WTC11 (cell line): Measurements from ENCODE around the gene SHF. TPM values are rescaled to one million over a fixed set of nuclear protein-coding genes. Genes with fewer than 3 reads are reported as not detected.

Experiments used
- ATAC-seq: fragments of 200-7000 bp; cut with Tn5 transposase; 2 replicates; pipeline ENCODE4 v1.10.0; 2021; ENCODE audit warnings: mild to moderate bottlenecking, moderate library complexity
- CTCF ChIA-PET: fragments of 300-600 bp; sonication (Branson Sonifier 250); formaldehyde crosslinking; loops from one replicate; lab custom pipeline; 2021; ENCODE audit warnings: antibody characterized with exemption; lab: Charles Lee
- POLR2A ChIA-PET: fragments of 350-600 bp; sonication (Branson Sonifier 250); formaldehyde crosslinking; loops from one replicate; lab custom pipeline; 2021; ENCODE audit warnings: antibody characterized with exemption; lab: Charles Lee
- DNase-seq: peaks from one replicate; pipeline ENCODE4 v3.0.0; 2021; ENCODE audit warnings: low spot score
- H3K27ac Mint-ChIP-seq: 2 replicates; pipeline ENCODE4 v1.8.0; 2021; ENCODE audit warnings: mixed read lengths
- H3K27me3 Mint-ChIP-seq: 2 replicates; pipeline ENCODE4 v1.8.0; 2021; ENCODE audit warnings: low read depth, mild to moderate bottlenecking, moderate library complexity, mixed read lengths
- H3K36me3 Mint-ChIP-seq: 2 replicates; pipeline ENCODE4 v1.8.0; 2021; ENCODE audit warnings: mixed read lengths
- H3K4me1 Mint-ChIP-seq: 2 replicates; pipeline ENCODE4 v1.8.0; 2022; ENCODE audit warnings: mixed read lengths
- H3K4me3 Mint-ChIP-seq: 2 replicates; pipeline ENCODE4 v1.8.0; 2021; ENCODE audit warnings: mild to moderate bottlenecking, moderate library complexity, mixed read lengths
- H3K9me3 Mint-ChIP-seq: 2 replicates; pipeline ENCODE4 v1.8.0; 2021; ENCODE audit warnings: mixed read lengths
- CREB1 ChIP-seq: sonication (generic); formaldehyde crosslinking; IDR thresholded peaks from 2 replicates; pipeline ENCODE4 v1.8.0; 2023; ENCODE audit warnings: mild to moderate bottlenecking, missing genetic modification reagents
- CREM ChIP-seq: sonication (generic); formaldehyde crosslinking; IDR thresholded peaks from 2 replicates; pipeline ENCODE4 v1.8.1; 2022; ENCODE audit warnings: mild to moderate bottlenecking, missing genetic modification reagents, moderate library complexity
- EMX1 ChIP-seq: fragments of 250-450 bp; sonication (Bioruptor Pico); IDR thresholded peaks from 2 replicates; pipeline ENCODE4 v1.8.0; 2021; ENCODE audit warnings: mild to moderate bottlenecking
- ETV6 ChIP-seq: sonication (generic); formaldehyde crosslinking; IDR thresholded peaks from 2 replicates; pipeline ENCODE4 v1.8.1; 2022; ENCODE audit warnings: mild to moderate bottlenecking, missing genetic modification reagents
- FOXJ3 ChIP-seq: sonication (generic); formaldehyde crosslinking; IDR thresholded peaks from 2 replicates; pipeline ENCODE4 v1.9.0; 2021; ENCODE audit warnings: missing genetic modification reagents, mild to moderate bottlenecking, borderline replicate concordance
- FOXP1 ChIP-seq: sonication (generic); formaldehyde crosslinking; IDR thresholded peaks from 2 replicates; pipeline ENCODE4 v1.8.0; 2022; ENCODE audit warnings: missing genetic modification reagents, mild to moderate bottlenecking, moderate library complexity, borderline replicate concordance
- GABPB1 ChIP-seq: sonication (generic); formaldehyde crosslinking; IDR thresholded peaks from 2 replicates; pipeline ENCODE4 v1.8.1; 2023; ENCODE audit warnings: mild to moderate bottlenecking, missing genetic modification reagents
- KAT7 ChIP-seq: sonication (generic); formaldehyde crosslinking; IDR thresholded peaks from 2 replicates; pipeline ENCODE4 v1.8.1; 2023; ENCODE audit warnings: missing genetic modification reagents, mild to moderate bottlenecking, borderline replicate concordance
- MYBL2 ChIP-seq: sonication (generic); formaldehyde crosslinking; IDR thresholded peaks from 2 replicates; pipeline ENCODE4 v1.8.1; 2023; ENCODE audit warnings: mild to moderate bottlenecking, moderate library complexity, missing genetic modification reagents
- NR1H2 ChIP-seq: sonication (generic); formaldehyde crosslinking; IDR thresholded peaks from 2 replicates; pipeline ENCODE4 v1.9.0; 2021; ENCODE audit warnings: mild to moderate bottlenecking, moderate library complexity, missing genetic modification reagents
- NR3C1 ChIP-seq: sonication (generic); formaldehyde crosslinking; conservative IDR thresholded peaks from 2 replicates; pipeline ENCODE4 v1.8.1; 2023; ENCODE audit warnings: low read depth, mild to moderate bottlenecking, missing genetic modification reagents
- RORB ChIP-seq: fragments of 250-450 bp; sonication (Bioruptor Pico); IDR thresholded peaks from 2 replicates; pipeline ENCODE4 v1.9.0; 2021; ENCODE audit warnings: mild to moderate bottlenecking
- SMAD4 ChIP-seq: sonication (generic); formaldehyde crosslinking; IDR thresholded peaks from 2 replicates; pipeline ENCODE4 v1.8.0; 2022; ENCODE audit warnings: mild to moderate bottlenecking, missing genetic modification reagents
- SOX15 ChIP-seq: fragments of 250-450 bp; sonication (Bioruptor Pico); IDR thresholded peaks from 2 replicates; pipeline ENCODE4 v1.9.0; 2021; ENCODE audit warnings: mild to moderate bottlenecking
- TEAD4 ChIP-seq: sonication (generic); formaldehyde crosslinking; IDR thresholded peaks from 2 replicates; pipeline ENCODE4 v1.8.0; 2022; ENCODE audit warnings: mild to moderate bottlenecking, missing genetic modification reagents
- ZBTB21 ChIP-seq: sonication (generic); formaldehyde crosslinking; IDR thresholded peaks from 2 replicates; pipeline ENCODE4 v1.8.1; 2023; ENCODE audit warnings: mild to moderate bottlenecking, missing genetic modification reagents, borderline replicate concordance
- ZNF121 ChIP-seq: sonication (generic); formaldehyde crosslinking; IDR thresholded peaks from 2 replicates; pipeline ENCODE4 v1.8.0; 2023; ENCODE audit warnings: missing genetic modification reagents
- ZNF219 ChIP-seq: sonication (generic); formaldehyde crosslinking; IDR thresholded peaks from 2 replicates; pipeline ENCODE4 v1.8.0; 2023; ENCODE audit warnings: missing genetic modification reagents, mild to moderate bottlenecking, borderline replicate concordance
- ZNF232 ChIP-seq: sonication (generic); formaldehyde crosslinking; IDR thresholded peaks from 2 replicates; pipeline ENCODE4 v1.8.0; 2022; ENCODE audit warnings: mild to moderate bottlenecking, missing genetic modification reagents
- ZNF396 ChIP-seq: fragments of 250-450 bp; sonication (Bioruptor Pico); IDR thresholded peaks from 2 replicates; pipeline ENCODE4 v1.8.0; 2021; ENCODE audit warnings: mild to moderate bottlenecking, moderate library complexity, borderline replicate concordance
- ZNF671 ChIP-seq: fragments of 250-450 bp; sonication (Bioruptor Pico); IDR thresholded peaks from 2 replicates; pipeline ENCODE4 v1.8.0; 2021; ENCODE audit warnings: mild to moderate bottlenecking
- total RNA-seq: library from RNA; stranded (reverse); gene quantifications from 3 replicates; pipeline ENCODE4 v1.2.3, GENCODE V29; 2021
- TF ChIP-seq, protein P1 (sequence below): sonication (generic); formaldehyde crosslinking; IDR thresholded peaks from 2 replicates; pipeline ENCODE4 v1.8.0; 2023; ENCODE audit warnings: mild to moderate bottlenecking, missing genetic modification reagents
- TF ChIP-seq, protein P2 (sequence below): sonication (generic); formaldehyde crosslinking; IDR thresholded peaks from 2 replicates; pipeline ENCODE4 v1.8.0; 2022; ENCODE audit warnings: mild to moderate bottlenecking, missing genetic modification reagents
- TF ChIP-seq, protein P3 (sequence below): sonication (generic); formaldehyde crosslinking; IDR thresholded peaks from 2 replicates; pipeline ENCODE4 v1.8.1; 2023; ENCODE audit warnings: mild to moderate bottlenecking, missing genetic modification reagents, moderate library complexity
- TF ChIP-seq, protein P4 (sequence below): sonication (generic); formaldehyde crosslinking; IDR thresholded peaks from 2 replicates; pipeline ENCODE4 v1.8.0; 2022; ENCODE audit warnings: missing genetic modification reagents
- TF ChIP-seq, protein P5 (sequence below): sonication (generic); formaldehyde crosslinking; IDR thresholded peaks from 2 replicates; pipeline ENCODE4 v1.8.1; 2022; ENCODE audit warnings: low read depth, mild to moderate bottlenecking, moderate library complexity, missing genetic modification reagents, borderline replicate concordance
- TF ChIP-seq, protein P6 (sequence below): sonication (generic); formaldehyde crosslinking; IDR thresholded peaks from 2 replicates; pipeline ENCODE4 v1.8.1; 2023; ENCODE audit warnings: mild to moderate bottlenecking, missing genetic modification reagents, moderate library complexity

Gene SHF
- total RNA-seq, 1 experiment from 2014 or later, result 30.6 TPM

DNA sequence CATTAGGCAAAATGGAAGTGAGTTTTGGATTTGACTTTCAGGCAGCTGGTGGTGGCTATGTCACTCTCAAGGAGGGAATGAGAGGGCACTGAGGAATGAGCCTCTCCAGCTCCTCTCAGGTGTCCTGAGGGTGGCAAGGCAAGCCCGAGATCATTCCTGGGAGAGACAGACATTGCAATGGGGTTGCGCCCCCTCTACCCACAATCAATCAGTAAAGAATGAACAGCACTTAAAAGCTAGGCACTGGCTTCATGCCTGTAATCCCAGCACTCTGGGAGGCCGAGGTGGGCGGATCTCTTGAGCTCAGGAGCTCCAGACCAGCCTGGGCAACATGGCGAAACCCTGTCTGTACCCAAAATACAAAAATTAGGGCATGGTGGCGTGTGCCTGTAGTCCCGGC, 14.1 kb upstream of the SHF start:
- Mint-ChIP-seq H3K4me3 (no peak overlapping the region), H3K4me1 (peaks cover 4% of the 10 kb centered on the region), H3K36me3 (no peaks in the 10 kb centered on the region), H3K27me3 (peaks cover 12% of the 10 kb centered on the region), H3K27ac (no peak overlapping the region), H3K9me3 (no peaks in the 10 kb centered on the region)
- POLR2A ChIA-PET, result interaction anchor here (0.9 to 1.0 kb wide), 2 partner anchors 35 to 37 kb away, joined by 4 read pairs; no protein-coding TSS in a partner anchor
- no peak for ATAC-seq
- DNase-seq, result peak; percentile 25
- CTCF ChIA-PET, result interaction anchor here (0.8 to 9.5 kb wide), 10 partner anchors 14 to 728 kb away, joined by 3 to 156 read pairs (median 4); partner anchors contain the start of gene SHF
- TF ChIP-seq ZNF671 (CRISPR knock-in tag), result no peak
- no peak for TF ChIP-seq KAT7 (CRISPR knock-in tag)
- TF ChIP-seq TEAD4 (CRISPR knock-in tag), result no peak
- no peak for TF ChIP-seq NR1H2 (CRISPR knock-in tag)
- no peak for TF ChIP-seq RORB (CRISPR knock-in tag)
- TF ChIP-seq ETV6 (CRISPR knock-in tag), result no peak
- no peak for TF ChIP-seq FOXP1 (CRISPR knock-in tag)
- TF ChIP-seq ZNF232 (CRISPR knock-in tag), result no peak
- no peak for TF ChIP-seq ZBTB21 (CRISPR knock-in tag)
- no peak for TF ChIP-seq CREB1 (CRISPR knock-in tag)
- TF ChIP-seq SMAD4 (CRISPR knock-in tag), result no peak
- TF ChIP-seq, protein P1, sequence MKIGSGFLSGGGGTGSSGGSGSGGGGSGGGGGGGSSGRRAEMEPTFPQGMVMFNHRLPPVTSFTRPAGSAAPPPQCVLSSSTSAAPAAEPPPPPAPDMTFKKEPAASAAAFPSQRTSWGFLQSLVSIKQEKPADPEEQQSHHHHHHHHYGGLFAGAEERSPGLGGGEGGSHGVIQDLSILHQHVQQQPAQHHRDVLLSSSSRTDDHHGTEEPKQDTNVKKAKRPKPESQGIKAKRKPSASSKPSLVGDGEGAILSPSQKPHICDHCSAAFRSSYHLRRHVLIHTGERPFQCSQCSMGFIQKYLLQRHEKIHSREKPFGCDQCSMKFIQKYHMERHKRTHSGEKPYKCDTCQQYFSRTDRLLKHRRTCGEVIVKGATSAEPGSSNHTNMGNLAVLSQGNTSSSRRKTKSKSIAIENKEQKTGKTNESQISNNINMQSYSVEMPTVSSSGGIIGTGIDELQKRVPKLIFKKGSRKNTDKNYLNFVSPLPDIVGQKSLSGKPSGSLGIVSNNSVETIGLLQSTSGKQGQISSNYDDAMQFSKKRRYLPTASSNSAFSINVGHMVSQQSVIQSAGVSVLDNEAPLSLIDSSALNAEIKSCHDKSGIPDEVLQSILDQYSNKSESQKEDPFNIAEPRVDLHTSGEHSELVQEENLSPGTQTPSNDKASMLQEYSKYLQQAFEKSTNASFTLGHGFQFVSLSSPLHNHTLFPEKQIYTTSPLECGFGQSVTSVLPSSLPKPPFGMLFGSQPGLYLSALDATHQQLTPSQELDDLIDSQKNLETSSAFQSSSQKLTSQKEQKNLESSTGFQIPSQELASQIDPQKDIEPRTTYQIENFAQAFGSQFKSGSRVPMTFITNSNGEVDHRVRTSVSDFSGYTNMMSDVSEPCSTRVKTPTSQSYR (CRISPR knock-in tag), result no peak
- no peak for TF ChIP-seq MYBL2 (CRISPR knock-in tag)
- TF ChIP-seq, protein P2, sequence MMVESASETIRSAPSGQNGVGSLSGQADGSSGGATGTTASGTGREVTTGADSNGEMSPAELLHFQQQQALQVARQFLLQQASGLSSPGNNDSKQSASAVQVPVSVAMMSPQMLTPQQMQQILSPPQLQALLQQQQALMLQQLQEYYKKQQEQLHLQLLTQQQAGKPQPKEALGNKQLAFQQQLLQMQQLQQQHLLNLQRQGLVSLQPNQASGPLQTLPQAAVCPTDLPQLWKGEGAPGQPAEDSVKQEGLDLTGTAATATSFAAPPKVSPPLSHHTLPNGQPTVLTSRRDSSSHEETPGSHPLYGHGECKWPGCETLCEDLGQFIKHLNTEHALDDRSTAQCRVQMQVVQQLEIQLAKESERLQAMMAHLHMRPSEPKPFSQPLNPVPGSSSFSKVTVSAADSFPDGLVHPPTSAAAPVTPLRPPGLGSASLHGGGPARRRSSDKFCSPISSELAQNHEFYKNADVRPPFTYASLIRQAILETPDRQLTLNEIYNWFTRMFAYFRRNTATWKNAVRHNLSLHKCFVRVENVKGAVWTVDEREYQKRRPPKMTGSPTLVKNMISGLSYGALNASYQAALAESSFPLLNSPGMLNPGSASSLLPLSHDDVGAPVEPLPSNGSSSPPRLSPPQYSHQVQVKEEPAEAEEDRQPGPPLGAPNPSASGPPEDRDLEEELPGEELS (CRISPR knock-in tag), result no peak
- no peak for TF ChIP-seq EMX1 (CRISPR knock-in tag)

DNA sequence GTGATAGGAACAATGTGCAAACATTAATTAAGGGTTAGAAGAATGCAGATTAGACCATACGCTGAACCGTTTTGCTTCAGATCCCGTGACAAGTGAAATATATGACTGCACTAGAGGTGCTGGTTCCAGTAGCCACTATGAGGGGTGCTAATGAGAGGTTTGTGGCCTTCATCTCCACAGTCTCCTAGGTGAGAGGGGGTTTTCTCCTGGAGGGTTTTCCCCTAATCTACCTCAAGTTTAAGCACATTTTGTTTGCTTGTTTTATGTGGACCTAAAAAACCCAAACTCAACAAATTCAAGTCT, 13.7 kb upstream of the SHF start:
- peaks cover 4% of the 10 kb centered on the region for H3K4me1 Mint-ChIP-seq
- no peak for ATAC-seq
- ChIA-PET POLR2A (interaction anchor here (1.0 to 1.8 kb wide), 3 partner anchors 14 to 39 kb away, joined by 4 to 6 read pairs (median 4); partner anchors contain the start of gene SHF), CTCF (interaction anchor here (0.8 to 9.5 kb wide), 11 partner anchors 14 to 727 kb away, joined by 3 to 156 read pairs (median 4); partner anchors contain the start of gene SHF)
- no peak for DNase-seq
- no peak overlapping the region for H3K27ac Mint-ChIP-seq
- H3K4me3 Mint-ChIP-seq, result no peak overlapping the region
- H3K36me3 Mint-ChIP-seq, result no peaks in the 10 kb centered on the region
- H3K9me3 Mint-ChIP-seq, result no peaks in the 10 kb centered on the region
- peaks cover 12% of the 10 kb centered on the region for H3K27me3 Mint-ChIP-seq
- TF ChIP-seq ZNF396 (CRISPR knock-in tag) (no peak), CREM (CRISPR knock-in tag) (no peak), SOX15 (CRISPR knock-in tag) (no peak), FOXJ3 (CRISPR knock-in tag) (no peak), GABPB1 (no peak), NR3C1 (CRISPR knock-in tag) (no peak), ZNF219 (CRISPR knock-in tag) (no peak), FOXP1 (CRISPR knock-in tag) (no peak), ZNF121 (no peak)
- TF ChIP-seq, protein P3, sequence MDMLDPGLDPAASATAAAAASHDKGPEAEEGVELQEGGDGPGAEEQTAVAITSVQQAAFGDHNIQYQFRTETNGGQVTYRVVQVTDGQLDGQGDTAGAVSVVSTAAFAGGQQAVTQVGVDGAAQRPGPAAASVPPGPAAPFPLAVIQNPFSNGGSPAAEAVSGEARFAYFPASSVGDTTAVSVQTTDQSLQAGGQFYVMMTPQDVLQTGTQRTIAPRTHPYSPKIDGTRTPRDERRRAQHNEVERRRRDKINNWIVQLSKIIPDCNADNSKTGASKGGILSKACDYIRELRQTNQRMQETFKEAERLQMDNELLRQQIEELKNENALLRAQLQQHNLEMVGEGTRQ (CRISPR knock-in tag), result no peak
- TF ChIP-seq, protein P4, sequence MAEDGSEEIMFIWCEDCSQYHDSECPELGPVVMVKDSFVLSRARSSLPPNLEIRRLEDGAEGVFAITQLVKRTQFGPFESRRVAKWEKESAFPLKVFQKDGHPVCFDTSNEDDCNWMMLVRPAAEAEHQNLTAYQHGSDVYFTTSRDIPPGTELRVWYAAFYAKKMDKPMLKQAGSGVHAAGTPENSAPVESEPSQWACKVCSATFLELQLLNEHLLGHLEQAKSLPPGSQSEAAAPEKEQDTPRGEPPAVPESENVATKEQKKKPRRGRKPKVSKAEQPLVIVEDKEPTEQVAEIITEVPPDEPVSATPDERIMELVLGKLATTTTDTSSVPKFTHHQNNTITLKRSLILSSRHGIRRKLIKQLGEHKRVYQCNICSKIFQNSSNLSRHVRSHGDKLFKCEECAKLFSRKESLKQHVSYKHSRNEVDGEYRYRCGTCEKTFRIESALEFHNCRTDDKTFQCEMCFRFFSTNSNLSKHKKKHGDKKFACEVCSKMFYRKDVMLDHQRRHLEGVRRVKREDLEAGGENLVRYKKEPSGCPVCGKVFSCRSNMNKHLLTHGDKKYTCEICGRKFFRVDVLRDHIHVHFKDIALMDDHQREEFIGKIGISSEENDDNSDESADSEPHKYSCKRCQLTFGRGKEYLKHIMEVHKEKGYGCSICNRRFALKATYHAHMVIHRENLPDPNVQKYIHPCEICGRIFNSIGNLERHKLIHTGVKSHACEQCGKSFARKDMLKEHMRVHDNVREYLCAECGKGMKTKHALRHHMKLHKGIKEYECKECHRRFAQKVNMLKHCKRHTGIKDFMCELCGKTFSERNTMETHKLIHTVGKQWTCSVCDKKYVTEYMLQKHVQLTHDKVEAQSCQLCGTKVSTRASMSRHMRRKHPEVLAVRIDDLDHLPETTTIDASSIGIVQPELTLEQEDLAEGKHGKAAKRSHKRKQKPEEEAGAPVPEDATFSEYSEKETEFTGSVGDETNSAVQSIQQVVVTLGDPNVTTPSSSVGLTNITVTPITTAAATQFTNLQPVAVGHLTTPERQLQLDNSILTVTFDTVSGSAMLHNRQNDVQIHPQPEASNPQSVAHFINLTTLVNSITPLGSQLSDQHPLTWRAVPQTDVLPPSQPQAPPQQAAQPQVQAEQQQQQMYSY (CRISPR knock-in tag), result no peak
- TF ChIP-seq, protein P5, sequence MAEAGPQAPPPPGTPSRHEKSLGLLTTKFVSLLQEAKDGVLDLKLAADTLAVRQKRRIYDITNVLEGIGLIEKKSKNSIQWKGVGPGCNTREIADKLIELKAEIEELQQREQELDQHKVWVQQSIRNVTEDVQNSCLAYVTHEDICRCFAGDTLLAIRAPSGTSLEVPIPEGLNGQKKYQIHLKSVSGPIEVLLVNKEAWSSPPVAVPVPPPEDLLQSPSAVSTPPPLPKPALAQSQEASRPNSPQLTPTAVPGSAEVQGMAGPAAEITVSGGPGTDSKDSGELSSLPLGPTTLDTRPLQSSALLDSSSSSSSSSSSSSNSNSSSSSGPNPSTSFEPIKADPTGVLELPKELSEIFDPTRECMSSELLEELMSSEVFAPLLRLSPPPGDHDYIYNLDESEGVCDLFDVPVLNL (CRISPR knock-in tag), result no peak
- TF ChIP-seq, protein P6, sequence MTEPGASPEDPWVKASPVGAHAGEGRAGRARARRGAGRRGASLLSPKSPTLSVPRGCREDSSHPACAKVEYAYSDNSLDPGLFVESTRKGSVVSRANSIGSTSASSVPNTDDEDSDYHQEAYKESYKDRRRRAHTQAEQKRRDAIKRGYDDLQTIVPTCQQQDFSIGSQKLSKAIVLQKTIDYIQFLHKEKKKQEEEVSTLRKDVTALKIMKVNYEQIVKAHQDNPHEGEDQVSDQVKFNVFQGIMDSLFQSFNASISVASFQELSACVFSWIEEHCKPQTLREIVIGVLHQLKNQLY (CRISPR knock-in tag), result no peak
